AG10803 (cell line): Measurements from ENCODE around the gene CDKN2D.
"Not testable (repeated sequence)": the region's sequence is repeated elsewhere in the genome, so short reads cannot be mapped to it uniquely, and the experiment has no call there.

Source experiments
- DNase-seq: peaks from one replicate; pipeline ENCODE4 v3.0.0; 2010; ENCODE audit warnings: low read depth
- H3K4me3 ChIP-seq: 2 replicates; pipeline ENCODE4 v1.5.1; 2011; ENCODE audit warnings: mild to moderate bottlenecking, low read length, control low read depth
- TF ChIP-seq, protein P1 (sequence below): conservative IDR thresholded peaks from 2 replicates; pipeline ENCODE4 v1.5.1; 2011; ENCODE audit warnings: mild to moderate bottlenecking, low read length, control low read depth, inconsistent platforms

CDKN2D gene

DNA sequence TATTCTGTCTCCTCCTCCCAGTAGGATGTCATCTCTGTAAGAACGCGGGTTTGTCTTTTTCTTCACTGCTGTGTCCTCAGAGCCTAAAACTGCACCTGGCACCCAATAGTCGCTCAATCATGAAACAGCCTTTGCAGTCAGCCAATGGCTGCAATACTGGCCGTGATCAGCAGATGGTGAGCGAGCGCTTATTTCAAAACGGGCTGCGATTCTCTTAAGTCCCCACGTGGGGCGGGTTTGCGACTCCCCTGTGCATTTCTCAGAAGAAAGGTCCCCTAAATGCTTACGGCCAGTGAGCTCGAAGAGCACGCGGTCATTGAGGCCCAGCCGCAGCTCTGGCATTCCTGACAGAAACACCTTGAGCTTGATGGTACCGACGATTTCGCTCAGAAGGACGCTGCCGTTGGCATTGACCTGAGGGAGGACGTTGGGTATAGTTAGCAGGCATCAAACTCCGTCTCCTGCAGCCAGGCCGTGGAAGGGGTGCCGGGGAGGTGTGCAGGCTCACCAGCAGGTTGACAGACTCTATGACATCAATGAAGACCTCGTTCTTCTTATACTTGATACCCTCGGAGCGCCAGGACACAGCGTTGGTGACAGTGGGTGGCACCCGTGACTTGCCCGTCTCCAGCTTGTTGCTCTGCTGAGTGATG is 12.3 kb upstream of the CDKN2D start:
- peak; percentile 90 for DNase-seq
- H3K4me3 ChIP-seq: no peak overlapping the region; the same call in 1 of the 2 replicates
- TF ChIP-seq, protein P1, sequence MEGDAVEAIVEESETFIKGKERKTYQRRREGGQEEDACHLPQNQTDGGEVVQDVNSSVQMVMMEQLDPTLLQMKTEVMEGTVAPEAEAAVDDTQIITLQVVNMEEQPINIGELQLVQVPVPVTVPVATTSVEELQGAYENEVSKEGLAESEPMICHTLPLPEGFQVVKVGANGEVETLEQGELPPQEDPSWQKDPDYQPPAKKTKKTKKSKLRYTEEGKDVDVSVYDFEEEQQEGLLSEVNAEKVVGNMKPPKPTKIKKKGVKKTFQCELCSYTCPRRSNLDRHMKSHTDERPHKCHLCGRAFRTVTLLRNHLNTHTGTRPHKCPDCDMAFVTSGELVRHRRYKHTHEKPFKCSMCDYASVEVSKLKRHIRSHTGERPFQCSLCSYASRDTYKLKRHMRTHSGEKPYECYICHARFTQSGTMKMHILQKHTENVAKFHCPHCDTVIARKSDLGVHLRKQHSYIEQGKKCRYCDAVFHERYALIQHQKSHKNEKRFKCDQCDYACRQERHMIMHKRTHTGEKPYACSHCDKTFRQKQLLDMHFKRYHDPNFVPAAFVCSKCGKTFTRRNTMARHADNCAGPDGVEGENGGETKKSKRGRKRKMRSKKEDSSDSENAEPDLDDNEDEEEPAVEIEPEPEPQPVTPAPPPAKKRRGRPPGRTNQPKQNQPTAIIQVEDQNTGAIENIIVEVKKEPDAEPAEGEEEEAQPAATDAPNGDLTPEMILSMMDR: peak; percentile 99

DNA sequence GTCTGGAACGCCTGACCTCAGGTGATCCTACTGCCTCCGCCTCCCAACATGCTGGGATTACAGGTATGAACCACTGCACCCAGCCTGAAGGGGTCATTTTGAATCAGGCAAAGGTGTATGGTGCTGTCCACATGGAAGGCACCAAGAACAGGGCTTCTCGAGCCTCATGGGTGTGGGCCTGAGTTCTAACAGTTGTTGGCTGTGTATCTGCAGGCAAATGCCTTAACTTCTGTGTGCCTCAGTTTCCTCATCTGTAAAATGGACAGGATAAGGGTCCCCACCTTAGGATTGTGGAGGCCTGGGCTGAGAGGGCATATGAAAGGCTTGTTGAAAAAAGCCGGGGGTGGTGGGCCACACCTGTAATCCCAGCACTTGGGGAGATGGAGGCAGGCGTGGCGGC is 9.2 kb upstream of the CDKN2D start:
- TF ChIP-seq, protein P1: no peak
- DNase-seq: no peak
- no peak overlapping the region for H3K4me3 ChIP-seq

DNA sequence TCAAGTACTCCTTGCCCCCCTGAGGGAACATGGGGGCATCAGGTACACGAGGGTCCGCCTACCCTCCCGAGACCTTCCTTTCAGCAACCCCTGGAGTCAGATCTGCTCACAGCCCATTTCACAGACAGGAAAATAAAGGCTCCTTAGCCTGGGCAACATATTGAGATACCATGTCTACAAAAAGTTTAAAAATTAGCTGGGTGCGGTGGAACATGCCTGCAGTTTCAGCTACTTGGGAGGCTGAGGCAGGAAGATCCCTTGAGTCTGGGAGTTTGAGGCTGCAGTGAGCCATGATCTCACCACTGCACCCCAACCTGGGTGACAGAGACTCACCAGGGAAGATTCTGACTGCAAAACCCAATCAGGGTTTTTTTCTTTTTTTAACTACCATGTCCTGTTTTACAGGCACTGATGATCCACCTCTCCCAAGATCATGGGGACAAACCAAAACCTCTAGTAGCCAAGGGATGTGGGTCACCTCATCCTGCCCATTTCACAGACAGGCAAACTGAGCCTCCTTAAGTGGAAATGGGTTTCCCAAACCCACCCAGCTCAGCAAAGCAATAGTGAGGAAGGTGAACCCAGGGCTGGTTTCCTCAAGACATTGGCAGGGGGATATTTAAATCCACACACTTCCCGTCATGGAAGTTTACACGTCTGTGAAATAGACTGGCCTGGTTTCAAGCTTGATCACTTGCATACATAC is 6.4 kb upstream of the CDKN2D start:
- no peak for DNase-seq
- TF ChIP-seq, protein P1: no peak

DNA sequence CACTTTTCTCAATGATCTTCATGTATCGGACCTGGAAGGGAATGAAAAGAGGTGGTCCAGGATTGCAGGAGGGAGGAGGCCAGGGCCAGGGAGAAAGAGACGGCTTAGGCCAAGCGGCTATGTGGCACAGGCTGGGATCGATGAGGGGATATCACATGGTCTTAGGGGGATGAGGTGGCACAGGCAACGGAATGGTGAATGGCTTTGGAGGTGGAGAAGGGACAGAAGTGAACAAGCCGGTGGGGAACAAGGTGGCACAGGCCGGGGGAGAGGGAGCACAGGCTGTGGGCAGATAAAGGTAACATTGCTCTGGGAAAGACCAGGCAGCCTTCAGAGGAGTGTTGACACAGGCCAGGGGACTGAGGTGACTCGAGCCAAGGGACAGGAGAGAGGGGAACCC is 5.7 kb upstream of the CDKN2D start:
- H3K4me3 ChIP-seq: no peak overlapping the region
- TF ChIP-seq, protein P1: no peak

More for the DNA sequence above, 6.4 kb upstream of the CDKN2D start:
- H3K4me3 ChIP-seq: no peak overlapping the region

DNA sequence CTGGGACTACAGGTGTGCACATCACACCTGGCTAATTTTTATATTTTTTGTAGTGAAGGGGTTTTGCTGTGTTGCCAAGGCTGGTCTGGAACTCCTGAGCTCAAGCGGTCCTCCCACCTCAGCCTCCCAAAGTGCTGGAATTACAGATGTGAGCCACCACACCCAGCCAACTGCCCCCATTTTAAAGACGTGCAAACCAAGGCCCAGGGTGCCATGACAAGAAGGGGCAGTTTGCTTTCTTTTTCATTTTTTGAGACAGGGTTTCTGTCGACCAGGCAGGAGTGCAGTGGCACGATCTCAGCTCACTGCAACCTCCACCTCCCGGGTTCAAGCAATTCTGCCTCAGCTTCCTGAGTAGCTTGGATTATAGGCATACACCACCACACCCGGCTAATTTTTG is 5.0 kb upstream of the CDKN2D start:
- H3K4me3 ChIP-seq, DNase-seq: not testable (repeated sequence)

More for the DNA sequence above, 5.7 kb upstream of the CDKN2D start:
- no peak for DNase-seq

DNA sequence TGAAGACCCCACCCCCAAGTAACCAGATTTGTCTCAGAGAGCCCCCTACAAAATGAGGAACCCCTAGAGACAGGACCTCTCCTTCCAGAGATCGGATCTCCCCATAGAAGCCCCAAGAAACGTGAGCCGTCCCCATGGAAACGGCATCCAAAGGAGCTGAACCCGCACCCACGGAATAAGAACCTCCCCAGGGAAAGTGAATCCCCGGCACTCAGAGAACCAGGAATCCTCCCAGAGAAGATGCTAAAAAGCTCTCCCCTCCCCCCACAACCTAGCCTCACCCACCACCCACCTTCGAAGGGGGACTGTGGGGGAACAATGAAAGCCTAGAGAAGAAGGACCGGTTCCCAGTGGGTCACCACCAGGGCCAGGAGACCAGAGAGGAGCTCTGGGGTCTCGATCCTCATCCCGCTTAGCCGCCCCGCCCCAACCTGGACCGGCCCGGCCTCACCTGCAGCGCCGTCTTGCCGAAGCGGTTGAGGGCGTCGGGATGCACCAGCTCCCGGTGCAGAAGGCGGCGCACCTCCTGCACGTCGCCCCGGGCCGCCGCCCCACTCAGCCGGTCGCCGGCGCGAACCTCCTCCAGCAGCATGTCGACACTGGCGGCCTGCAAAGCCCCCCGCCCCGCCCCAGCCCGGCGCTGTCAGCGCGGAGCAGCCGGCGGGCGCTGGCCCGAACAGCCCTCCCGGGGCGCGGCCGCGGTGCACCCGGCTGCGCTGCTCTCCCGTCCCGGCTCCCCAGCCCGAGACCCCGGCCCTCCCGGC is 535 bp downstream of the CDKN2D start:
- TF ChIP-seq, protein P1: no peak
- DNase-seq: no peak
- peak overlapping the region; percentile 76 for H3K4me3 ChIP-seq

DNA sequence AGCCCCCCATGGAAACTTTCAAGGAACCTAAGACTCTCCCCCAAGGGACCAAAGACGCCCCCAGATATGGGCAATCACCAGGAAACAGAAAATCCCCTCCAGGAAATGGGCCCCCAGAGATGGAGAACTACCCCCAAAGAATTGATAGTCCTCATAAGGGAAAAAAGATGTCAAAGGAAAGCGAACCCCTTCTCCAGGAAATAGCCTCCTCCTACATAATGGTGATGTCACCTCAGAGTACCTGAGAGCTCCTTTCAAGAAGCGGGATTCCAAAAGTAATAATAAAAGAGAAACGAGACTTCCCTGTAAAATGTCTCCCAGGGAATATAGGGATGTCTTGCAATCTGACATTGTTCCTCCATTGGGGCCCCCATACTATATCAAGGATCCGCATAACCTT is 1.1 kb downstream of the CDKN2D start:
- DNase-seq: no peak
- H3K4me3 ChIP-seq: peak overlapping the region; percentile 76
- TF ChIP-seq, protein P1: no peak
